Neuronal stem cell (in vitro differentiated cells): Measurements from ENCODE around the gene MAZ.

Source experiments
- DNase-seq: peaks from one replicate; pipeline ENCODE4 v3.0.0-alpha.2; 2013; ENCODE audit warnings: low spot score
- H2AFZ ChIP-seq: one replicate; pipeline ENCODE4 v1.6.1; 2013; ENCODE audit warnings: mild to moderate bottlenecking, low read length, inconsistent platforms
- H2AK5ac ChIP-seq: 2 replicates; pipeline ENCODE4 v1.6.1; 2013; ENCODE audit warnings: low read depth, mild to moderate bottlenecking, inconsistent platforms, low read length, moderate library complexity, mixed read lengths
- H2BK120ac ChIP-seq: 2 replicates; pipeline ENCODE4 v1.6.1; 2013; ENCODE audit warnings: low read depth, mild to moderate bottlenecking, inconsistent platforms, low read length, moderate library complexity, mixed read lengths
- H2BK12ac ChIP-seq: one replicate; pipeline ENCODE4 v1.6.1; 2013; ENCODE audit warnings: low read length, inconsistent platforms
- H2BK15ac ChIP-seq: 2 replicates; pipeline ENCODE4 v1.6.1; 2013; ENCODE audit warnings: mild to moderate bottlenecking, low read length, inconsistent platforms, mixed read lengths
- H2BK5ac ChIP-seq: one replicate; pipeline ENCODE4 v1.6.1; 2013; ENCODE audit warnings: inconsistent platforms, mild to moderate bottlenecking, low read length, moderate library complexity
- H3K14ac ChIP-seq: one replicate; pipeline ENCODE4 v1.6.1; 2013; ENCODE audit warnings: low read length, inconsistent platforms
- H3K18ac ChIP-seq: 2 replicates; pipeline ENCODE4 v1.6.1; 2013; ENCODE audit warnings: low read length, inconsistent platforms
- H3K23ac ChIP-seq: 2 replicates; pipeline ENCODE4 v1.6.1; 2013; ENCODE audit warnings: low read depth, mild to moderate bottlenecking, mixed read lengths, low read length, inconsistent platforms; ENCODE audit not compliant: poor library complexity
- H3K27ac ChIP-seq: replicated peaks from 3 replicates; pipeline ENCODE4 v1.5.1; 2013; ENCODE audit warnings: low read length, inconsistent platforms
- H3K27me3 ChIP-seq, 3 experiments: 2 replicates each; pipeline ENCODE4 v1.6.1; 2013; ENCODE audit warnings: low read length in 3 of 3, mild to moderate bottlenecking in 2 of 3, inconsistent platforms in 1 of 3, low read depth in 1 of 3, mixed read lengths in 1 of 3, moderate library complexity in 1 of 3; ENCODE audit not compliant: control insufficient read depth in 3 of 3, insufficient read depth in 3 of 3
- H3K36me3 ChIP-seq, 2 donors: replicated peaks in 1 of 2; 2 replicates each; pipeline ENCODE4 v1.6.1; 2013; ENCODE audit warnings: low read length in 2 of 2; ENCODE audit not compliant: control insufficient read depth in 2 of 2, insufficient read depth in 2 of 2
- H3K4ac ChIP-seq: 2 replicates; pipeline ENCODE4 v1.6.1; 2013; ENCODE audit warnings: inconsistent platforms, mild to moderate bottlenecking, low read length, moderate library complexity
- H3K4me1 ChIP-seq, 2 donors: 1 replicate in 1 of 2; 2 replicates in 1 of 2; pipeline ENCODE4 v1.6.1; 2013; ENCODE audit warnings: low read length in 2 of 2, low read depth in 1 of 2; ENCODE audit not compliant: control insufficient read depth in 2 of 2, insufficient read depth in 1 of 2
- H3K4me2 ChIP-seq: one replicate; pipeline ENCODE4 v1.6.1; 2013; ENCODE audit warnings: mild to moderate bottlenecking, low read length, inconsistent platforms; ENCODE audit not compliant: insufficient read depth, poor library complexity, severe bottlenecking
- H3K4me3 ChIP-seq, 2 donors: 2 replicates each; pipeline ENCODE4 v1.5.1; 2013; ENCODE audit warnings: low read length in 2 of 2, mild to moderate bottlenecking in 2 of 2, inconsistent platforms in 1 of 2, moderate library complexity in 1 of 2
- H3K79me1 ChIP-seq: one replicate; pipeline ENCODE4 v1.6.1; 2013; ENCODE audit warnings: low read depth, mild to moderate bottlenecking, inconsistent platforms, low read length, moderate library complexity
- H3K9ac ChIP-seq: one replicate; pipeline ENCODE4 v1.6.1; 2013; ENCODE audit warnings: mild to moderate bottlenecking, low read depth, low read length, inconsistent platforms; ENCODE audit not compliant: poor library complexity
- H3K9me3 ChIP-seq, 2 donors: replicated peaks in 1 of 2; 2 replicates each; pipeline versions ENCODE3 to v1.6.1; 2013; ENCODE audit warnings: low read length in 2 of 2, mild to moderate bottlenecking in 2 of 2, inconsistent platforms in 1 of 2, low read depth in 1 of 2, mixed read lengths in 1 of 2, moderate library complexity in 1 of 2; ENCODE audit not compliant: control insufficient read depth in 2 of 2, insufficient read depth in 1 of 2
- H4K8ac ChIP-seq: one replicate; pipeline ENCODE4 v1.6.1; 2013; ENCODE audit warnings: low read depth, mild to moderate bottlenecking, inconsistent platforms, low read length, moderate library complexity
- H4K91ac ChIP-seq: one replicate; pipeline ENCODE4 v1.6.1; 2013; ENCODE audit warnings: low read length, low read depth, mild to moderate bottlenecking, inconsistent platforms; ENCODE audit not compliant: poor library complexity
- WGBS, 2 donors: extraction: QIAGEN DNeasy Blood & Tissue Kit; methylation state at CpG; one replicate each; pipeline ENCODE4 v1.1.7; 2013; ENCODE audit warnings: missing lambda C conversion rate in 2 of 2, mixed read lengths in 1 of 2; ENCODE audit not compliant: insufficient read length in 2 of 2, insufficient replicate concordance in 1 of 2; ENCODE audit errors: extremely low coverage in 2 of 2; 5-methylcytosine and 5-hydroxymethylcytosine counted together

The MAZ gene

DNA sequence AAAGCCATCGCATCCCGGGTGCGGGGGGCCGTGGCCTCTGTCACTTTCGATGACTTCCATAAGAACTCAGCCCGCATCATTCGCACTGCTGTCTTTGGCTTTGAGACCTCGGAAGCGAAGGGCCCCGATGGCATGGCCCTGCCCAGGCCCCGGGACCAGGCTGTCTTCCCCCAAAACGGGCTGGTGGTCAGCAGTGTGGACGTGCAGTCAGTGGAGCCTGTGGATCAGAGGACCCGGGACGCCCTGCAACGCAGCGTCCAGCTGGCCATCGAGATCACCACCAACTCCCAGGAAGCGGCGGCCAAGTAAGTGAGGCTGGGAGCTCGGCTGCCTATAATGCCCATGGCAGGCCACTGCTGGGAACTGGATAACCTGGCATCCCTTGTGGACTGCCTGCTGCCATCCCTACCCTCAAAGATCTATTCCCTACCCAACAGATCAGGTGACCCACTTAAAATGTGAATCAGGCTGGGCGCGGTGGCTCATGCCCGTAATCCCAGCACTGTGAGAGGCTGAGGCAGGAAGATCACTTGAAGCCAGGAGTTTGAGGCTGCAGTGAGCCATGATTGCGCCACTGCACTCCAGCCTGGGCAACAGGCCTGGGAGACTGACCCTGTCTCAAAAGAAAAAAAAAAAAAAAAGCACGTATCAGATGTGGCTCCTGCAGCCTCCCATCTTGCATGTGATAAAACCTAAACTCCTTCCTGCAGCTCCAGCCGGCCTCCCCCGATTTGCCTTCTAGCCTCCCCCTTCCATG is 38.4 kb downstream of the MAZ start:
- Histone ChIP-seq H3K4me2 (no peak overlapping the region), H2BK15ac (peak overlapping the region; percentile 4), H3K14ac (no peak overlapping the region), H3K27ac (no peak overlapping the region), H3K18ac (no peak overlapping the region), H2BK12ac (no peak overlapping the region), H3K4me1 (peaks cover 0 to 3% of the 10 kb centered on the region in 2 donors), H2AFZ (no peak overlapping the region), H3K79me1 (no peaks in the 10 kb centered on the region), H3K27me3 (no peaks in the 10 kb centered on the region), H2BK120ac (no peak overlapping the region), H3K9me3 (no peaks in the 10 kb centered on the region), H3K4me3 (no peak overlapping the region), H4K8ac (no peak overlapping the region), H3K23ac (peak overlapping the region; percentile 67), H2AK5ac (no peak overlapping the region), H2BK5ac (no peak overlapping the region), H3K9ac (peak overlapping the region; percentile 24), H3K4ac (no peak overlapping the region), H3K36me3 (no peaks in the 10 kb centered on the region), H4K91ac (no peak overlapping the region)
- DNase-seq: no peak
- WGBS, 2 donors: no CpG with 5 or more reads among the region's 28 CpGs

DNA sequence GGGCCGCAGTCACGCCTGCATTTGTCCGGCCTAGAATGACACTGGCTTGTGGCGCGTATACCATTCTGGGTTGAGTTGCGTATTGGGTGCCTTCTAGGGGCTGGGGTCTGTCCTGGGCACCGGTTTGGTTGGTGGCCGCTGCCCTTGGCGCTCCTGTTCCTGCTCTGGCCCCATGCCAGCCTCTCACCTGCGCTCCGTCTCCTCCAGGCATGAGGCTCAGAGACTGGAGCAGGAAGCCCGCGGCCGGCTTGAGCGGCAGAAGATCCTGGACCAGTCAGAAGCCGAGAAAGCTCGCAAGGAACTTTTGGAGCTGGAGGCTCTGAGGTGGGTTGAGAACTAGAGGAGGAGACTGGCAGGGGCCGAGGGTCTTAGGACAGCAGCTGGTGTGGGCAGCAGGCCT is 39.3 kb downstream of the MAZ start:
- Histone ChIP-seq H3K36me3 (no peaks in the 10 kb centered on the region), H3K79me1 (no peaks in the 10 kb centered on the region), H3K18ac (no peak overlapping the region), H2BK120ac (no peak overlapping the region), H4K8ac (no peak overlapping the region), H2AK5ac (no peak overlapping the region), H3K4me3 (no peak overlapping the region), H3K4me2 (no peak overlapping the region), H2AFZ (no peak overlapping the region), H3K9ac (no peak overlapping the region), H3K4me1 (peaks cover 0 to 3% of the 10 kb centered on the region in 2 donors), H2BK15ac (no peak overlapping the region), H3K9me3 (no peaks in the 10 kb centered on the region), H3K27ac (no peak overlapping the region), H3K14ac (no peak overlapping the region), H2BK5ac (no peak overlapping the region), H3K23ac (peak overlapping the region; percentile 25), H3K4ac (no peak overlapping the region), H4K91ac (no peak overlapping the region), H2BK12ac (no peak overlapping the region), H3K27me3 (no peaks in the 10 kb centered on the region)
- no CpG with 5 or more reads among the region's 18 CpGs for WGBS, 2 donors
- DNase-seq: no peak

DNA sequence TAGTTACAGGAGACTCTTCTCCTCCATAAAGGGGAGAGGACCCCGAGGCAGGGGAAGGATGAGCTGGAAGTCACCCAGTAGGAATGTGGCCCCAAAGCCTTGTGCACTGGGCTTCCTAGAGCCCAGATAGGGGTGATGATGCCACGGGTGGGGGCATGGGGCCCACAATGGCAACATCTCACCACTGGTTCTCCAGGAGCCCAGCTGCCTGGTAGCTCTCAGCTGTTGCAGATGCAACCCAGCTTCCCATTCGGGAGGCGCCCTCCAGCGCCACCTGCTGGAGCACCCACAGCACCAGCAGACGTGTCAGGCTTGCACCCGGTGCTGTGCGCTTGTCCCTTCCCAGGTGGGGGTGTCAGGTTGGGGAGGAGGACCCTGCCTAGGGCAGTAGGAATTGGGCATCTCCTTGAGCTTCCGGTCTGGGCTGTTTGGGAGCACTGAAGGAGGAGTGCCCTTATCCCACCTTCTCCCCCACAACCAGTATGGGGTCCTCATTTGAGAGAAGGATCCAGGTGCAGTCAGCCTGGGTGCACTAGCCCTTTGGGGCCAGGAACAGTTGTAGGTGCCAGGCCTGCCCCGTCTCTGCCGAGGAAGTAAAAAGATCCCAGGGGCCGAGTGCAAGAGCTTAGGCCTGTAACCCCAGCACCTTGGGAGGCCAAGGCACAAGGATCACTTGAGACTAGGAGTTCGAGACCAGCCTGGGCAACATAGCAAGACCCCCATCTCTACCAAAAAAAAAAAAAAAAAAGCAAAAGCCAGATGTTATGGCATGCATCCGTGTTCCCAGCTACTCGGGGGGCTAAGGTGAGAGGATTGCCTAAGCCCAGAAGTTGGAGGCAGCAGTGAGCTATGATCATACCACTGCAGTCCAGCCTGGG is 42.3 kb downstream of the MAZ start:
- no peak overlapping the region for H3K4me2 ChIP-seq
- peak overlapping the region; percentile 64 for H2AK5ac ChIP-seq
- H3K27me3 ChIP-seq: no peaks in the 10 kb centered on the region
- H2BK120ac ChIP-seq: no peak overlapping the region
- no peak overlapping the region for H3K18ac ChIP-seq
- H3K4ac ChIP-seq: no peak overlapping the region
- H4K91ac ChIP-seq: peak overlapping the region; percentile 20
- H3K36me3 ChIP-seq: no peaks in the 10 kb centered on the region
- peaks cover 0 to 3% of the 10 kb centered on the region in 2 donors for H3K4me1 ChIP-seq
- no peaks in the 10 kb centered on the region for H3K9me3 ChIP-seq
- no peak overlapping the region for H3K9ac ChIP-seq
- no CpG with 5 or more reads among the region's 15 CpGs for WGBS, 2 donors
- H2BK15ac ChIP-seq: no peak overlapping the region
- no peak overlapping the region for H2AFZ ChIP-seq
- no peak overlapping the region for H2BK12ac ChIP-seq
- peak overlapping the region; percentile 16 for H2BK5ac ChIP-seq
- DNase-seq: no peak
- H3K23ac ChIP-seq: no peak overlapping the region
- H3K27ac ChIP-seq: no peak overlapping the region
- no peak overlapping the region for H3K4me3 ChIP-seq
- H4K8ac ChIP-seq: no peak overlapping the region
- no peak overlapping the region for H3K14ac ChIP-seq
- H3K79me1 ChIP-seq: no peaks in the 10 kb centered on the region

DNA sequence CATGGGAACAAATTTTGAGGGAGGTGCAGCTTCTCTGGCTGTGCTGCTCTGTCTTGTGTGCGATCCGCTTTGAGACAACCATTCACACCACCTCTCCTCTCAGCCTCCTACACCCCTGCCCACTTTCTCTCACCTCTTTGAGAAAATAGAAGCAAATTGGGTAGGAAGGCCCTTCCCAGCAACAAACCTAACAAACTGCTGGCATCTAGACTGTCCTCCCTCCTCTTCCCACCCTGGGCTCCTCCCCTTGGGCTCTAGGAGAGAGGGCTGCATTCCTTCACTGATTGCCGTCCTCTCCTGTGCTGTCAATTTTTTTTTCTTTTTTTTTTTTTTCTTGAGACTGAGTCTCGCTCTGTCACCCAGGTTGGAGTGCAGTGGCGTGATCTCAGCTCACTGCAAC is 43.2 kb downstream of the MAZ start:
- peak overlapping the region; percentile 68 for H2AFZ ChIP-seq

More for the DNA sequence above, 43.2 kb downstream of the MAZ start:
- no peak overlapping the region for H4K91ac ChIP-seq
- no peak overlapping the region for H2BK120ac ChIP-seq
- no peak overlapping the region for H3K18ac ChIP-seq
- no peaks in the 10 kb centered on the region for H3K36me3 ChIP-seq
- H3K79me1 ChIP-seq: no peaks in the 10 kb centered on the region
- H2BK12ac ChIP-seq: no peak overlapping the region
- WGBS, 2 donors: no CpG with 5 or more reads among the region's 5 CpGs
- H3K4ac ChIP-seq: no peak overlapping the region
- H2BK15ac ChIP-seq: no peak overlapping the region
- H3K4me3 ChIP-seq: no peak overlapping the region
- H3K9me3 ChIP-seq: no peaks in the 10 kb centered on the region
- H3K4me1 ChIP-seq: peaks cover 0 to 3% of the 10 kb centered on the region in 2 donors
- peak overlapping the region; percentile 33 for H3K27ac ChIP-seq
- no peaks in the 10 kb centered on the region for H3K27me3 ChIP-seq
- H4K8ac ChIP-seq: no peak overlapping the region
- H3K4me2 ChIP-seq: no peak overlapping the region
- DNase-seq: no peak
- H3K9ac ChIP-seq: no peak overlapping the region
- no peak overlapping the region for H2AK5ac ChIP-seq
- no peak overlapping the region for H3K14ac ChIP-seq
- no peak overlapping the region for H2BK5ac ChIP-seq
- no peak overlapping the region for H3K23ac ChIP-seq
